Left ventricle myocardium superior (tissue), 1 donor: ENCODE results near the gene CASK. TPM values are rescaled to one million over a fixed set of nuclear protein-coding genes. Genes with fewer than 3 reads are reported as not detected.

Experiments used
- ATAC-seq: fragments of 200-7000 bp; cut with Tn5 transposase; one replicate; pipeline ENCODE4 v1.9.1; 2020; ENCODE audit warnings: mild to moderate bottlenecking, moderate library complexity
- DNase-seq: peaks from one replicate; pipeline ENCODE4 v3.0.0-alpha.2; 2020
- intact Hi-C: fragments of 100-400 bp; cut with micrococcal nuclease; formaldehyde crosslinking; loops from one replicate; pipeline ENCODE4 v1.11.0; 2022
- total RNA-seq: library from RNA; stranded (reverse); fragmentation: NEBNext Ultra II Directional; extraction: Animal tissue kit (Norgen Biotek cat#: 25700); gene quantifications from one replicate; pipeline ENCODE4 v1.2.1, GENCODE V29; 2021
- donor health status: DM: no; HTN: yes; CAD: no; lungs with severe emphysema.

CASK gene
- total RNA-seq, 1 donor from 2014 or later: 15.3 TPM

DNA sequence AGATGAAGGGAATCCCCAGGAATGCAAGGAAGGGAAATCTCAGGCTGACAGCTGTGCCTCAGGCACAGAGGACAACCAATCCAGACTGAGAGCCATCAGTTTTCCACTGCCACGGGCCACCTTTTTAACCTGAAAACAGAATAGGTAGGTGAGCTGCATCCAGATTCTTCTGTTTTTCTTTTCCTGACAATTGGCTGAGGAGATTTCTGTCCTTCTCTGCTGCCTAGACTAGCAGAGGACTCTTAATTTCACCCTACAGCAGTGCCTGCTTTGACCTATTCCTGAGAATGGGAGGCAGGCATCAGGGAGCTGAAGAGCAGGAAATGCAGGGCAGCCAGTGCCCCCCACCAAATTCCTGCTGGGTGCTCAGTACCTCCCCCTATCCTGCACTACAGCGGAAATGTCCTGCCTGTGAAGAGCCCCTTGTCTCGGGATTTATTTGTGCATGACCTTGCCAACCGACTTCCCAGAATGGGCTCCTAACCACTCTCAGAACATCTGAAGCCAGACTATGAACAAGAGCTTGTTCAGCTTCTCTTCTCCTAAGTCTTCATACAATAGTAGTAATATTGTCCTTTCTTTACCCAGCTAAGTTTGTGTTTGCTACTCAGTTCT is 65.1 kb downstream of the CASK start:
- no peak for DNase-seq
- intact Hi-C loops: no loop called here
- no peak for ATAC-seq

DNA sequence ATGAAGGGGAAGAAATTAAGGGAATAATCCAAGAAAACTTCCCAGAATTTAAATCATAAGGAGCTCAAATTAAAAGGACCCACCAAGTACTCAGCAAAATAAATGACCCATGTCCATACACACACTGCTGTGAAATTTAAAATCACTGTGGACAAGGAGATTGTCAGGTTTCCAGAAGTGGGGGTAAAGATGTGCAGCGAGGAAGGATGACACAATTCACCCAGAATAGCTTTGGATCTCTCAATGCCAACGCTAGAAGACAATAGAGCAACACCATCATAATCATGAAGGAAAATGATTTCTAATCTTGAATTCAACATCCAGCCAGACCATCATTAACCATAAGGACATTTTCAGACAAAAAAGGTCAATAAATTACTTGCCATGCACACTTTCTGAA is 65.7 kb downstream of the CASK start:
- intact Hi-C loops: no loop called here
- no peak for DNase-seq
- ATAC-seq: peak; percentile 32

DNA sequence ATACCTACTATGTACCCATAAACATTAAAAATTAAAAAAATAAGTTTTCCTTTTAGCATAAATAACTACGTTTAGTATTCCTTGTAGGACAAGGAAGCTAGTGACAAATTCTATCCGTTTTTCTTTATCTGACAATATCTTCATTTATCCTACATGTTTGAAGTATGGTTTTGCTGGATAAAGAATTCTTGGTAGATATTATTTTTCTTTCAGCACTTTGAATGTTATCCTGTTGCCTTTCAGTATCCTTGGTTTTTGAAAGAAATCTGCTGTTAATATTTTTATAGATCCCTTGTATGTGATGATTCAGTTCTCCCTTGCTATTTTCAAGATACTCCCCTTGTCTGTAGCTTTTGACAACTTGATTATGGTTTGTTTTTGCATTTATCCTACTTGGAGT is 76.6 kb downstream of the CASK start:
- ATAC-seq (no peak), DNase-seq (no peak)
- intact Hi-C loops: no loop called here

DNA sequence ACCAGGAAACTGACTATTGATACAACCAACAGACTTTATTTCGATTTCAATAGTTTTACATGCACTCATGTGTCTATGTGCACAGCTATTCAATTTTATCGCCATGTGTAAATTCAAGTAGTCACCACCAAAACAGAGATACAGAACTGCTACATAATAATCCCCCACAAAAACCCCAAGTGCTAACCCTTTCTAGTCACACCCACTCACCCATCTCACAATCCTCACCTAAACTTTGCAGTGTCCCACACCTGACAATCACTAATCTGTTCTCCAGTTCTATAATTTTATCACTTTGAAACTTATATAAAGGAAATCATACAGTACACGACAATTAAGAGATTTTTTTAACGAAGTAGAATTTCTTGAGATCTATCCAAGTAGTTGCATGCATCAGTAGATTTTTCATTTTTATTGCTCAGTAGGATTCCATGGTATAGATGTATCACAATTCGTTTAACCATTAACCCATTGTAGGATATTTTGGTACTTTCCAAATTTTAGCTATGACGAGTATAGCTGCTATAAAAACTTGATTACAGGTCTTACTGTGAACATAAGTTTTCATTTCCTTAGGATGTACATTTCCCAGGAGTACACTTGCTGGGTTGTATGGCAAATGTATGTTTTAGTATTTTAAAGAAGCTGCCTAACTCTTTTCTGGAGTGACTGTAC is 85.9 kb downstream of the CASK start:
- DNase-seq (no peak), ATAC-seq (no peak)
- intact Hi-C loops: no loop called here

DNA sequence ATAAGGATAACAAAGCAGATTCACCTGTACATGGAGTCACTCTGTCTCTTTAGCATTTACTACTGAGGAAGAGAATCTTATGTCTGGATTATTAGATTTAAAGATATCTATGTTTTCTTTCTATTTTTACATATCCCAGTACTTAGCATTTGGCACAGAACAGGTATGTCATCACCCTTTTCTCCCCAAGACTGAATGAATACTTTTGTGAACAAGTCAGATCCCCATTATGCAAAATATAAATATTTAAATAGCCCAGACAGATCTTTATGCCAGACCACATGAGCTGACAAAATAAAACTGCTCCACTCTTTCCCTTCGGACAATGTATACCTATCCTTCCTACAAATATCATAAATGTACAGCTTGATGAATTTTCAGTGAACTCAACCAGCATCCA is 94.5 kb downstream of the CASK start:
- intact Hi-C loops: no loop called here
- no peak for DNase-seq
- ATAC-seq: no peak

DNA sequence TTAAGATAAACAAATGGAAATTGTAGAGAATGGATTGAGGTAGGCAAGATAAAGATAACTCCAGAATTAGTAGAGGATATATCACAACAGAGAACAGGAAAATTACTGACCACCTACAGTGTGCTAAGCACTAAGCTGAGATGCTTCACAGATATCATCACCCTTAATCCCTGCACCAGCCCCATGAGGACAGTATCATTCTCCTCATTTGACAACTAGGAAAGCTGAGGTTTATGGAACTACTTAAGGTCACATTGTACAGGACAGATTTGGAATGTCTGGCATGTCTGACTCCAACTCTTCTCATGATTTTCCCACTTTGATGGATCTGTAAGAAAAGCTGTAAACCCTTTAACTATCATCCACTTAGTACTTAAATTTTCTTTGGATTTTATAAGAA is 95.5 kb downstream of the CASK start:
- no peak for DNase-seq
- intact Hi-C loops: no loop called here
- no peak for ATAC-seq

DNA sequence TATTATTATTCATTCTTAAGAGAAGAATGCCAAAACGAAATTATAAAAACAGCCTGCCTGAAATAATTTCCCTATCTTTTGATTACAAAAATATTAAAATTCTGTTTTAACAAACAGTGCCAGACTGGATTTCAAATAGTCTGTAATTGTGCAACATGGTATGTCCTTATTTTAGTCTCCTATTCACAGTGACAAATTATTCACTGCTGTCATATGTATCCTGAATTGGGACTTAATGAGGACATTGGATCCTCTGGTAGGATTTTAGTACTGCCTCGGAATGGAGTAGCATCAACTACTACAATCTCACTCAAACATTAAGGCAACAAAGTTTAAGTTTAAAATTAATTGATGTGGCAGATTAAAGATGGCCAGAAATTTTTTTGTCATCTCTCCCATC is 97.6 kb downstream of the CASK start:
- ATAC-seq (no peak), DNase-seq (no peak)
- intact Hi-C loops: no loop called here

DNA sequence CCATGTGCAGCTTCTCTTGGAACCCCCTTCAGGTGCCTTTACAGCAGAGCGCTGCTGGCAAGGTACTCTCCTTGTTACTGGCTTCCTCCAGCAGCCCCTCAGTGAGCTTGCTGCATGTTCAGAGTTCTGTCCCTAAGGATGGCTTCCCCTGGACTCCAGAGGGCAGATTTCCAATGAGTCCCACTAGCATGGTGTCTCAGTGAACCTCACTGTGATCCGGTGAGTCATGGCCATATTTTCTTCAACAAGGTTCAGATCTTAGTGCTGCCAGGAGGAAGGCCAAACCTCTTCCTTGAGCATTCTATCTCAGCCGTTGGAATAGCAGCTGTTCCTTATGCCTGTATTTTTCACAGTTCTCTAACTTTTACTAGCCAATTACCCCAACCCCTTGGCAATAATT is 98.8 kb downstream of the CASK start:
- DNase-seq (no peak), ATAC-seq (no peak)
- intact Hi-C loops: no loop called here

DNA sequence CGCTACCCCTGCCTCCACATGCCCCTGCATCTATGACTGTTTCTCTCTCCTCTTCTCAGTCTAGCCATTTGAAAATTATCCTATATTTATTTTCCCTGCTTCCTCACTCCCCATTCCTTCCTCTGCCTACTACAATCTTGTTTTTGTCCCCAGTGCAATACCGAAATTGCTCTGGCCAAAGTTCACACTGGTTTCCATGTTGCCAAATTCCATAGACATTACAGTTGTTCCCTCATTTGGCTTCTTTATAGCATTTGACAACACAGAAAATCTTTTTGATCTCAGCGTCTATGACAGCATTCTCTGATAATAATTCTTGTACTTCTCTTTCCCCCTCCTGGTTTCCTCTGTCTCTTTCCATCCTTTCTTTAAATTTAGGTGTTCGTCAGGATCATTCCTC is 100.0 kb downstream of the CASK start:
- intact Hi-C loops: no loop called here
- ATAC-seq (no peak), DNase-seq (no peak)

DNA sequence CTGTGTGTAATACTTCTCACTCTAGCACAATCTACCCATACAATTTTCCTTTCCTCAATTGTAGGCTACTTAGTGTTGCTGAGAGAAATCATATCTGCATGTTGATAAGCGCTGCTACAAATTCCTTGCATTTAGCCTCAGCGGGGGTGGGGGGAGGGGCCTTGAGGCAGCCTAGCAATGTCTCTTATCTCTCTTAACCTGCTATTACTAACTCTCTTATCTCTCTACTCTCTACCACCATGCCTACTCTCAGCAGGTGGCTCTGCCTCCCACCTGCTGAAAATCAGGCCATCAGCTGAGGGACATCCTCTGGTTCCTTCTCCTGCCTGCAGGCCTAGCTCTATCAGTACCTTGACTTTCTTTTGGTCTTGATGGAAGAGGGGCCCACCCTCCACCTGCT is 100.5 kb downstream of the CASK start:
- ATAC-seq: no peak
- intact Hi-C loops: no loop called here

DNA sequence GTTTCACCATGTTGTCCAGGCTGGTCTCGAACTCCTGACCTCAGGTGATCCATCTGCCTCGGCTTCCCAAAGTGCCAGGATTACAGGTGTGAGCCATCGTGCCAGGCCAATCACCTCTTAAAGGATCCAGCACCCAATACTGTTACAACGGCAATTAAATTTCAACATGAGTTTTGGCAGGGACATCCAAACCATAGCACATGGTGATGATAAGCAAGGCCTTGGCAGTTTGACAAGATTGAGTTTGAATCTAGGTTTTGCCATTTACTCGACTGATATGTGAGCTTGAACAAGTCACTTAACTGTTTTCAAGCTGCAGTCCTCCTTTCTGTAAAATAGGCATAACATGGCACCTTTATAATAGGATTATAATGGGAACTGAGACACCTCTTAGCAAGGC is 115.3 kb downstream of the CASK start:
- ATAC-seq: no peak
- intact Hi-C loops: no loop called here
- no peak for DNase-seq

More for the DNA sequence above, 100.5 kb downstream of the CASK start:
- DNase-seq: no peak

DNA sequence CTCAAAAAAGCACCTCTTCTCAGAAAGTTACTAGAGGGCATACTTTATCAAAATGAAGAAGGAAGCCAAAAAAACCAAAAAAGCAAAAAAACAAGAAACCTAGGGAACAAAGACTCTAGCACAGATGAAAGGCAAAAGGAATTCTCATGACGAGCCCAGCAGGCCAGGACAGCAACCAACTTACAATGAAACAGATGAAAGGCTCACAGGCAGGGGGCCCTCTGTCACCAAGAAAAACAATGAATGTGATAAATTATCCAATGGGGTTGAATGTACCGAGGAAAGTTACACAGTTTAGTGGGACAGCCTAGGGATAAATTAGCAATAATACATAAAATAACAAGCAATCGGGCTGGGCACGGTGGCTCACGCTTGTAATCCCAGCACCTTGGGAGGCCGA is 120.4 kb downstream of the CASK start:
- no peak for DNase-seq
- intact Hi-C loops: no loop called here
- ATAC-seq: no peak

DNA sequence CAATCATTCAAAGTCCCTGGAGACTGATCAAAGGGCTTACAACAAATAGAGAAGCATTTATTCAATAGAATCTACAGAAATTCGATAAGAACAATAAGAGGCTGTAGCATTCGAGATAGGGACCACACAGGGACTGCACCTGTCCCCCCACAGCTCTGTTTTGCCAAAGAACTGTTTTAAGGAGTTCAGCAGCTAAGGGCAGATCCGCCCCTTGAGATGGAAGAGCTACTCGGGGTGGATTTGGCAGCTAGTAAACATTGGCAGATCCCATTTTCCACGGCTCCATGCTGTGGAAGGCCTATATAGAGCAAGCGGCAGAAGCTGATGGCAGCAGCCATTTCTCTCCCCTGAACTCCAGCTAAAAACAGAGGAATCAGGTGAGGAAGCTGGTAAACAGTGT is 123.7 kb downstream of the CASK start:
- DNase-seq (no peak), ATAC-seq (no peak)
- intact Hi-C loops: loop anchor here (10.0 kb wide), 2 partner anchors 515 to 1755 kb away; no protein-coding TSS in a partner anchor

DNA sequence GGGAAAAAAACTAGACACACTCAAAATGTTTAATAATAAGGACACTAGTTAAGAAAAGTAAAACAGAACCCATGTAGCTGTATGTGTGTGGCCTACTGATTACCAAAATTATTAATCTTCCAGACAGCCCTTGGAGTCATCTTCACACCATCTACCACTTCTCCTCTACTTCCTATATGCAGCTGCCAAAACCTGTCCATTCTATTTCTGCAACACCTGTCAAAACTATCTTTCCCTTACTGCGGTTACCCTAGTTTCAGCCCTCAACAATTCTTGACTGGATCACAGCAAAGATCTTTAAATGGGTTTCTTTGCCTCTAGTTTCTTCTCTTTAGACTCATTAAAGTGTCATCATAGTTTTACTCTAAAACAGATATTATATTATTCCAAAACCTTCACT is 126.8 kb downstream of the CASK start:
- ATAC-seq (no peak), DNase-seq (no peak)
- intact Hi-C loops: loop anchor here (10.0 kb wide), 2 partner anchors 518 to 1758 kb away; no protein-coding TSS in a partner anchor

DNA sequence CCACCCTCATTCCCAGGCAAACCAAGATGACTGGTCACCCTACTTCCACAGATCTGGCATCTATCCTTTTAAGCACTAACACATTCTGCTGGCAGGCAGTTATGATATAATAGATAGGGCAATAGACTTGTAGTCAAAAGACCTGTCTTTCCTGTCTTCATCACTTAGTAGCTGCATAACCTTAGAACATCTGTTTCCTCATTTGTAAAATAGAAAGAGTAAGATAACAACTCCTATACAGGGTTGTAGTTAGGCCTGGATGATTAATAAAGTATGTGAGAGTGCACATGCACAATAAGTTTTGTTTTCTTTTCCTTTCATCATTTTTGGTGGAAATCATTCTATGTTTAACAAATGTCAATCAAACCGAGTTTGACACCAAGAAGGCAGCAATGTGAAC is 127.3 kb downstream of the CASK start:
- intact Hi-C loops: loop anchor here (10.0 kb wide), 2 partner anchors 519 to 1759 kb away; no protein-coding TSS in a partner anchor
- ATAC-seq (no peak), DNase-seq (no peak)

DNA sequence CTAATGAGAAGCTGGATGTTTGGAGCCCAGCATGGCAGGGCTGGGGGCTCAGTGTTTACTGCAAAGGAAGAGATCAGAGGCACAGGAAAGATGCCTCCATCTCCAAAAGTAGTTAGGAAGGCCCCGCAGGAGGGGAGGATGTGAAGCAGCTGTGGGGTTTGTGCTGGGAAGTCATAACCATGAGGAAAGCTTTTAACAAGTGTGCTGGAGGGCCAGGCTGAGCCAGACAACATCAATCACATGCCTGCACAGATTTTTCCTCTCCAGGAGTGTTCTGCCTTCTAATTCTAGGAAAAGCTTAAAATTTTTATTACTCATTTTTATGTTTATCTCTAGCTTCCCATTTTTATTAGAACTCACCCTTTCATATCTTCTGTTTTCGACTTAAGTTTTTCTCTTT is 134.0 kb downstream of the CASK start:
- DNase-seq: no peak
- intact Hi-C loops: no loop called here
- ATAC-seq: no peak

DNA sequence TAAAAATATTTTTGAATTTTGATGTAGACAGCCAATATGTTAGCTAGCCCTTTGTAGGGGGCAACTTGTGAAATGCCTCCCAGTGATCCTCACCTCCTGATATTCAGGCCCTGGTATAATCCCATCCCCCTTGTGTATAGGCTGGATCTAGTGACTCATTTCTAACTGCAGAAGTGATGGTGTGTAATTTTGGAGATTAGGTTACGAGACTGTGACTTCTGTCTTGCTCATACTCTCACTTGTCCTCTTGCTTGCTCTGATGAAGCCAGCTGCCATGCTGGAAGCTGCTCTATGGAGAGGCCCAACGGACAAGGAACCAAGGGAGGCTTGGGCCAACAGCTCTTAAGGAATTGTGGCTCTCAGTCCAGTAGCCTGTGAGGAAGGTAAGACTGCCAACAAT is 137.7 kb downstream of the CASK start:
- intact Hi-C loops: no loop called here
- DNase-seq (no peak), ATAC-seq (no peak)

DNA sequence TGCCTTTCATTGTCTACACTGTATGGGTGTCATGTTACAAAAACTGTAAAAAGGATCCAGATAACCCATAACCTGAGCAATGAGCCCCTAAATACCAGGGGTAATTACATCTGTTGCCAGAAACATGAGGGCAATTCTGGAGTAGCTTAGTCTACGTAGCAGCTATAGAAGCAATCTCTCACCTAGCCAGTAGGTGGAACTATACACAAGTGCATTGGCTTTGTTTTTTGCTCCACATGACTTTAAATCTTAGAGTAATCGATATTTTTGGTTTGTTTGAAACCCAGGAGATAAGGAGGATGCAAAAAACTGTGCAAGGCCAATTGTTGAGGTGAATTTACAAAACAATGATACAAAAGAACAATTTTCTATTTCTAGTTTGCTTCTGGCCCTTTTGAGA is 141.9 kb downstream of the CASK start:
- DNase-seq (no peak), ATAC-seq (peak; percentile 20)
- intact Hi-C loops: no loop called here

DNA sequence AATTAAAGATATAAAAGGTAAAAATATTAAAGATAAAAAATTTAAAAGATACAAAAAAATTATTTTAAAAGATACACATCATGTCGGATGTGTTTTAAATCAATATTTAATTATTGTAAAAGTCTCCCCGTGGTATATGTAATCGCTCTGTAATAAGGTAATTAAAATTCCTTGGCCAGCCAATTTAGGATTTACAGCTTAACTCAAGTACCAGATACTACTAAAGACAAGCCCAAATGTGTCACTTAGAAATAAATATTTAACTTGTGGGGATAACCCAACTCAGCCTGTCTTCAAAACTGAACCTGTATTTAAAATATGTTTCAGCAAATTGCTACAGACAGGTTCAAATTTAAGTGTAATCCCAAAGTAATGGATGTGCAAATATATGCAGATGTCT is 143.4 kb downstream of the CASK start:
- DNase-seq: no peak
- no peak for ATAC-seq
- intact Hi-C loops: no loop called here

DNA sequence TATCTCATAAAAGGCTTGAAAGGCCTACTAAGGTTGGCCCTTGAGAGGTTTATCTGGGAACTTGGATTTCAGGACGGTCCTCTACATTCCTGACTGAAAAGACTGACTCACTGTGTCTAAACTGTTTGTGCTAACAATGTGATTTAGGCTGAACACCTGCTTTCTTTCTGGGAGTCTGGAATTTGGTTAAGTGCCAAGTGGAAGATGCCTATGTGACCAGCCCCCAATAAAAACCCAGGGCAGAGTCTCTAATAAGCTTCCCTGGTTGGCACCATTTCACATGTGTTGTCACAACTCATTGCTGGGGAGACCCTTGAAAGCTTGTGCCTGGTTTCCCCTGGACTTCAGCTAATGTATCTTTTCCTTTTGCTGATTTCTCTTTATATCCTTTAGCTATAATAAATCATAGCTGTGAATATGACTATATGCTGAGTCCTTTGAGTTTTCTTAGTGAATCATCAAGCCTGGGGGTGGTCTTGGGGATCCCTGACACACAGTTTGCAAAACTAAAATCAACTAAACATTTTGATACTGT is 144.3 kb downstream of the CASK start:
- intact Hi-C loops: no loop called here

DNA sequence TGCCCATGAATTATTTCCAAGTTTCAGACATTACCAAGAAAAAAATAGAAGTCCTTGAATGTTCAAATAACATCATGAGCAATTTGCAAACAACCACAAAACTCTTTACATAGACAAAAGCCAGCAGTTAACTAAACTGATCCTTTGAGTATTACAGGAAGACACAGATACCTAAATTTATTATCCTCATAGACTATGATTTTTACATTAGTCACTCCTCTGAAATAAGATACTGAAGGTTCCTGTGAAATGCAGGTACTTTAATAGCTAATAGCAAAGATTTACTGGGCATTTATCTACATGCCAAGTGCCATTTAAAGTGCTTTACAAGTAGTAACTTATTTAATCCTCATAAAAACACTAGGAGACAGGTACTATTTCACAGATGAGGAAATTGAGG is 161.7 kb downstream of the CASK start:
- intact Hi-C loops: no loop called here
- ATAC-seq: no peak
- no peak for DNase-seq

More for the DNA sequence above, 144.3 kb downstream of the CASK start:
- DNase-seq (no peak), ATAC-seq (no peak)
